Femur (tissue), 1 donor: Measurements from ENCODE around the gene XPNPEP1.

ENCODE experiments used
- DNase-seq: peaks from one replicate; pipeline ENCODE4 v3.0.0-alpha.2; 2017

The XPNPEP1 gene

GRCh38 chr10:109922976-109923921 lies at the start of gene XPNPEP1:
XPNPEP1 (minus strand) TSS chr10:109923511; CDS start chr10:109923433, 78 bp downstream.
- DNase-seq, result peak; percentile 93

GRCh38 chr10:109972372-109973001 lies 49.2 kb upstream of the XPNPEP1 start:
- no peak for DNase-seq

- DNase-seq, result no peak
Measured at GRCh38 chr10:109971634-109972033, 48.3 kb upstream of the XPNPEP1 start.

- DNase-seq, result no peak
Measured at GRCh38 chr10:109969760-109970346, 46.5 kb upstream of the XPNPEP1 start.

GRCh38 chr10:109968953-109969759 lies 45.8 kb upstream of the XPNPEP1 start:
- no peak for DNase-seq

- no peak for DNase-seq
Measured at GRCh38 chr10:109967739-109968088, 44.4 kb upstream of the XPNPEP1 start.

GRCh38 chr10:109966961-109967738 lies 43.8 kb upstream of the XPNPEP1 start:
- peak; percentile 47 for DNase-seq

- DNase-seq, result no peak
Measured at GRCh38 chr10:109964318-109964717, 41.0 kb upstream of the XPNPEP1 start.

- no peak for DNase-seq
Measured at GRCh38 chr10:109963439-109963838, 40.1 kb upstream of the XPNPEP1 start.

GRCh38 chr10:109962247-109962646 lies 38.9 kb upstream of the XPNPEP1 start:
- no peak for DNase-seq

GRCh38 chr10:109961174-109962001 lies 38.1 kb upstream of the XPNPEP1 start:
- DNase-seq, result no peak

- no peak for DNase-seq
Measured at GRCh38 chr10:109960682-109961081, 37.4 kb upstream of the XPNPEP1 start.

- DNase-seq, result no peak
Measured at GRCh38 chr10:109959259-109960145, 36.2 kb upstream of the XPNPEP1 start.

- no peak for DNase-seq
Measured at GRCh38 chr10:109958059-109958458, 34.7 kb upstream of the XPNPEP1 start.

GRCh38 chr10:109957092-109957797 lies 33.9 kb upstream of the XPNPEP1 start:
- no peak for DNase-seq

GRCh38 chr10:109956454-109957091 lies 33.3 kb upstream of the XPNPEP1 start:
- no peak for DNase-seq

GRCh38 chr10:109953766-109954165 lies 30.5 kb upstream of the XPNPEP1 start:
- DNase-seq, result no peak

GRCh38 chr10:109952526-109952925 lies 29.2 kb upstream of the XPNPEP1 start:
- DNase-seq, result no peak
